ENCODE results near the gene SLC25A34.

DNA sequence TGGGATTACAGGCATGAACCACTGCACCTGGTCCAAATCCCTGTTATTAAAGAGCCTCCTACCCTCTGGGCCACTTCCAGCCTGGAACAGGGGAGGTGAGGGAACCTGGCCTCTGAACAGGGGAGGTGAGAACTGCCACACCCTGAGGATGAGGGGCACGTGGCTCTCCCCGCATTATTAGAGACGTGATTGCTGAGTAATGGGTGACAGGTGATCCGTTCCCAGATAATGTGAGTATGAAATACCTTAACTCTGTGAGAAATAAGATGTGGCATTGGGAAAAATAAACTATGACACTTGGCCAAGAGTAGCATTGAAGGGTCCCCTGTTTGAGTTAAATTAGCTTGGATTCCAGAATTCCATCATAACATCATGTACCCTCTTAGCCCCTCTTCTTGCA is 13.6 kb upstream of the SLC25A34 start:
- TF ChIP-seq, protein P1, sequence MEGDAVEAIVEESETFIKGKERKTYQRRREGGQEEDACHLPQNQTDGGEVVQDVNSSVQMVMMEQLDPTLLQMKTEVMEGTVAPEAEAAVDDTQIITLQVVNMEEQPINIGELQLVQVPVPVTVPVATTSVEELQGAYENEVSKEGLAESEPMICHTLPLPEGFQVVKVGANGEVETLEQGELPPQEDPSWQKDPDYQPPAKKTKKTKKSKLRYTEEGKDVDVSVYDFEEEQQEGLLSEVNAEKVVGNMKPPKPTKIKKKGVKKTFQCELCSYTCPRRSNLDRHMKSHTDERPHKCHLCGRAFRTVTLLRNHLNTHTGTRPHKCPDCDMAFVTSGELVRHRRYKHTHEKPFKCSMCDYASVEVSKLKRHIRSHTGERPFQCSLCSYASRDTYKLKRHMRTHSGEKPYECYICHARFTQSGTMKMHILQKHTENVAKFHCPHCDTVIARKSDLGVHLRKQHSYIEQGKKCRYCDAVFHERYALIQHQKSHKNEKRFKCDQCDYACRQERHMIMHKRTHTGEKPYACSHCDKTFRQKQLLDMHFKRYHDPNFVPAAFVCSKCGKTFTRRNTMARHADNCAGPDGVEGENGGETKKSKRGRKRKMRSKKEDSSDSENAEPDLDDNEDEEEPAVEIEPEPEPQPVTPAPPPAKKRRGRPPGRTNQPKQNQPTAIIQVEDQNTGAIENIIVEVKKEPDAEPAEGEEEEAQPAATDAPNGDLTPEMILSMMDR (IDR thresholded peaks at IDR 0.05), result no peak
- TF ChIP-seq POLR2A (IDR thresholded peaks at IDR 0.05; ENCODE audit: low read depth), result no peak

All from esophagus muscularis mucosa (tissue), 3 donors.